ENCODE measurements around the gene ZNF107. TPM values are rescaled to one million over a fixed set of nuclear protein-coding genes. Genes with fewer than 3 reads are reported as not detected.

Gene ZNF107
- polyA plus RNA-seq, 3 donors, result 0.44 to 0.89 (median 0.65) TPM

DNA sequence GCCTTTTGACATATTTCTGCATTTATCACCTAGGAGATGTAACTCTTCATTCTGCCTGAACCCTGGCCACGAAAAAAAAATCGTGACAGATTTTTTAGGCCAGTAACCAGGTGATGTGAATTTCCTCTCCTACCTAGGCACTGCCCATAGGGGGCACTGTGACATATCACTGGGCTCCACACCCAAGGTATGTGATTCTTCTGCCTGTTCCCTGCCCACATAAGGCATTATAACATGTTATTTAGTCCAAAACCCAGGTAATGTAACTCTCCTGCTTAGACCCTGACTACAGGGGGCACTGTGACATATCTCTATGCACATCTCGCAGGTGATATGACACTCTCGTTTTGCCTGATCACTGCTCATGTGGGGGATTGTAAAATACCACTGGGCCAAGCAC lies 29.5 kb upstream of the ZNF107 start:
- peaks cover 0 to 3% (median 1%) of the 10 kb centered on the region in 3 donors for H3K27me3 Mint-ChIP-seq (ENCODE audit: low read depth in 3 of 3)
- H3K4me1 ChIP-seq (ENCODE audit: control insufficient read depth in 1 of 2, insufficient read depth in 2 of 2, low read length in 2 of 2), result no peaks in the 10 kb centered on the region
- H3K4me1 Mint-ChIP-seq, result no peaks in the 10 kb centered on the region
- H3K4me3 ChIP-seq (replicated peaks in 1 of 3; ENCODE audit: low read depth in 2 of 3, low read length in 3 of 3), result no peak overlapping the region
- no peaks in the 10 kb centered on the region for H3K36me3 ChIP-seq (replicated peaks in 1 of 2; ENCODE audit: control insufficient read depth in 1 of 2, insufficient read depth in 2 of 2, low read length in 2 of 2)
- DNase-seq, result no peak
- no peak overlapping the region for H3K9ac ChIP-seq (ENCODE audit: insufficient read depth, low read length, poor library complexity, severe bottlenecking)
- no peak overlapping the region for H3K27ac ChIP-seq (ENCODE audit: low read depth in 1 of 2, low read length in 2 of 2)
- H3K9me3 Mint-ChIP-seq, result peaks cover 0 to 24% (median 12%) of the 10 kb centered on the region in 7 donors
- H3K36me3 Mint-ChIP-seq, result no peaks in the 10 kb centered on the region
- WGBS (ENCODE audit: insufficient coverage), result 100% methylated on average over 1 of the region's 4 CpGs
- no peaks in the 10 kb centered on the region for H4K20me1 ChIP-seq (ENCODE audit: insufficient read depth, low read length)
- no peak overlapping the region for H2AFZ ChIP-seq (ENCODE audit: insufficient read depth, low read depth, low read length, poor library complexity, severe bottlenecking)
- H3K27ac Mint-ChIP-seq, result no peak overlapping the region
- no peak overlapping the region for H3K4me2 ChIP-seq (replicated peaks; ENCODE audit: extremely low read depth, low read length, poor library complexity, severe bottlenecking)
- H3K79me2 ChIP-seq (ENCODE audit: insufficient read depth, low read length), result no peaks in the 10 kb centered on the region
- intact Hi-C loops (cut with micrococcal nuclease), result no loop called here
- peak; percentile 9 for TF ChIP-seq CTCF (IDR thresholded peaks at IDR 0.05)
- no peak overlapping the region for H3K4me3 Mint-ChIP-seq
- peaks cover 4 to 6% of the 10 kb centered on the region in 2 donors for H3K9me3 ChIP-seq (replicated peaks in 1 of 2; ENCODE audit: control insufficient read depth in 1 of 2, insufficient read depth in 1 of 2, low read length in 2 of 2)
- no peaks in the 10 kb centered on the region for H3K27me3 ChIP-seq (ENCODE audit: control insufficient read depth in 2 of 2, insufficient read depth in 2 of 2, low read length in 2 of 2)

DNA sequence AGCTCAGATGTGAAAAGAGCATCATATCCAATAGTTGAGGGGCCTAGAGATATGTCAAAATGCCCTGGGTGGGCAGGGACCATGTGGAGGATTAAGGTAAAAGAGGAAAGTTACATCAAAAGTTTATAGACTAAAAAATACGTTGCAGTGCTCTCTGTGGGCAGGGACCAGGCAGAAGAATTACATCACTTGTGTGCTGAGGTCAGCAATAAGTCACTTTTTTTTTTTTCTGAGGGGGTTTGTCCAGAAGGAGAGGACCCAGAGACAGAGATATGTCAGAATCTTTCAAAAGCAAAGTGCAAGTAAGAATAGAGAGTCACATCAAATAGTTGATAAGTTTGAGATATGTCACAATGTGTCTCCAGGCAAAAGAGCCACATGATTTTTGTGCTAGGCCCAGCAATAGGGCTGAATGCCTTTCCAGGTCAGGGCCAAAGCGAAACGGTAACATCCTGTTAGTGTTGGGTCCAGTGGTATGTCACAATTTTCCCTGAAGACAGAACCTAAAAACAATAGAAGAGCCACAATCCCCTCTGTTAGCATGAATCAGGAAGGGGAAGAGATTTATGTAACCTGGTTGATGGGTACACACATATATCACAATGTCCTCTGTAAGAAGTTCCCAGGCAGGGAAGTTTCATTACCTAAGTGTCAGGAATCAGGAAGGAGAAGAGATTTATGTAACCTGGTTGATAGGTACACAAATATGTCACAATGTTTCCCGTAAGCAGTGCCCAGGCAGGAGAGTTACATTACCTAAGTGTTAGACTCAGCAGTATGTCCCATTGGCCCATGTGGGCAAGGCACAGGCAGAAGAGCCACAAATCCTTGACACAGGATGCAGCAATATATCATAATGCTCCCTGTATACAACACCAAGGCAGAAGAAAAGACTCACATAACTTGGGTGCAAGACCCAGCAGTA lies 28.1 kb upstream of the ZNF107 start:
- H3K4me2 ChIP-seq (replicated peaks; ENCODE audit: extremely low read depth, low read length, poor library complexity, severe bottlenecking), result no peak overlapping the region
- H3K4me3 ChIP-seq (replicated peaks in 1 of 3; ENCODE audit: low read depth in 2 of 3, low read length in 3 of 3), result no peak overlapping the region
- H3K36me3 Mint-ChIP-seq, result no peaks in the 10 kb centered on the region
- peaks cover 0 to 31% (median 18%) of the 10 kb centered on the region in 7 donors for H3K9me3 Mint-ChIP-seq
- H3K36me3 ChIP-seq (replicated peaks in 1 of 2; ENCODE audit: control insufficient read depth in 1 of 2, insufficient read depth in 2 of 2, low read length in 2 of 2), result no peaks in the 10 kb centered on the region
- H3K27me3 ChIP-seq (ENCODE audit: control insufficient read depth in 2 of 2, insufficient read depth in 2 of 2, low read length in 2 of 2), result no peaks in the 10 kb centered on the region
- no peaks in the 10 kb centered on the region for H3K4me1 Mint-ChIP-seq
- no peak for DNase-seq
- H3K27me3 Mint-ChIP-seq (ENCODE audit: low read depth in 3 of 3), result peaks cover 0 to 4% (median 1%) of the 10 kb centered on the region in 3 donors
- H3K4me3 Mint-ChIP-seq, result no peak overlapping the region
- intact Hi-C loops (cut with micrococcal nuclease), result no loop called here
- no peaks in the 10 kb centered on the region for H4K20me1 ChIP-seq (ENCODE audit: insufficient read depth, low read length)
- H3K27ac Mint-ChIP-seq, result peak overlapping the region in 1 of 7 donors; percentile 50
- peaks cover 10 to 13% of the 10 kb centered on the region in 2 donors for H3K9me3 ChIP-seq (replicated peaks in 1 of 2; ENCODE audit: control insufficient read depth in 1 of 2, insufficient read depth in 1 of 2, low read length in 2 of 2)
- no peaks in the 10 kb centered on the region for H3K4me1 ChIP-seq (ENCODE audit: control insufficient read depth in 1 of 2, insufficient read depth in 2 of 2, low read length in 2 of 2)
- H3K79me2 ChIP-seq (ENCODE audit: insufficient read depth, low read length), result no peaks in the 10 kb centered on the region
- no peak overlapping the region for H2AFZ ChIP-seq (ENCODE audit: insufficient read depth, low read depth, low read length, poor library complexity, severe bottlenecking)
- no peak overlapping the region for H3K9ac ChIP-seq (ENCODE audit: insufficient read depth, low read length, poor library complexity, severe bottlenecking)
- H3K27ac ChIP-seq (ENCODE audit: low read depth in 1 of 2, low read length in 2 of 2), result no peak overlapping the region
- TF ChIP-seq CTCF (IDR thresholded peaks at IDR 0.05), result no peak
- 54% methylated on average over 2 of the region's 4 CpGs for WGBS (ENCODE audit: insufficient coverage)
